ENCODE measurements around the gene TRIM4.
"Not testable (repeated sequence)": the region's sequence is repeated elsewhere in the genome, so short reads cannot be mapped to it uniquely, and the experiment has no call there.

The TRIM4 gene

GRCh38 chr7:99919814-99920112, 433 bp upstream of the TRIM4 start:
- no peak for DNase-seq (ENCODE audit: low read depth)

GRCh38 chr7:99910976-99911375, 8.4 kb downstream of the TRIM4 start:
- no peak for DNase-seq (ENCODE audit: low read depth)

- DNase-seq (ENCODE audit: low read depth): no peak
Observed at GRCh38 chr7:99901581-99901980, 17.7 kb downstream of the TRIM4 start.

- no peak for DNase-seq (ENCODE audit: low read depth)
Observed at GRCh38 chr7:99899830-99900519, 19.4 kb downstream of the TRIM4 start.

- no peak for DNase-seq (ENCODE audit: low read depth)
Observed at GRCh38 chr7:99898836-99899235, 20.5 kb downstream of the TRIM4 start.

- no peak for DNase-seq (ENCODE audit: low read depth)
Observed at GRCh38 chr7:99898023-99898357, 21.3 kb downstream of the TRIM4 start.

- no peak for DNase-seq (ENCODE audit: low read depth)
Observed at GRCh38 chr7:99897322-99898022, 21.9 kb downstream of the TRIM4 start.

- DNase-seq (ENCODE audit: low read depth): no peak
Observed at GRCh38 chr7:99894738-99895137, 24.6 kb downstream of the TRIM4 start.

- DNase-seq (ENCODE audit: low read depth): no peak
Observed at GRCh38 chr7:99893280-99893679, 26.1 kb downstream of the TRIM4 start.

GRCh38 chr7:99890348-99890747, 29.0 kb downstream of the TRIM4 start:
- not testable (repeated sequence) for DNase-seq (ENCODE audit: low read depth)

- not testable (repeated sequence) for DNase-seq (ENCODE audit: low read depth)
Observed at GRCh38 chr7:99888366-99888765, 31.0 kb downstream of the TRIM4 start.

GRCh38 chr7:99881370-99881769, 38.0 kb downstream of the TRIM4 start:
- no peak for DNase-seq (ENCODE audit: low read depth)

GRCh38 chr7:99876933-99877332, 42.4 kb downstream of the TRIM4 start, which contains the start of gene OR2AE1:
Gene OR2AE1 (minus strand): TSS chr7:99877033. CDS start chr7:99877033, 0 bp downstream.
- no peak for DNase-seq (ENCODE audit: low read depth)

GRCh38 chr7:99876491-99876890, 42.8 kb downstream of the TRIM4 start:
- no peak for DNase-seq (ENCODE audit: low read depth)

- no peak for DNase-seq (ENCODE audit: low read depth)
Observed at GRCh38 chr7:99868246-99868645, 51.1 kb downstream of the TRIM4 start.

- not testable (repeated sequence) for DNase-seq (ENCODE audit: low read depth)
Observed at GRCh38 chr7:99867477-99867876, 51.9 kb downstream of the TRIM4 start.

- DNase-seq (ENCODE audit: low read depth): no peak
Observed at GRCh38 chr7:99863847-99864440, 55.4 kb downstream of the TRIM4 start.

- DNase-seq (ENCODE audit: low read depth): peak; percentile 19
Observed at GRCh38 chr7:99860281-99861127, 58.8 kb downstream of the TRIM4 start.

GRCh38 chr7:99855236-99855635, 64.1 kb downstream of the TRIM4 start:
- no peak for DNase-seq (ENCODE audit: low read depth)

- no peak for DNase-seq (ENCODE audit: low read depth)
Observed at GRCh38 chr7:99848420-99849216, 70.7 kb downstream of the TRIM4 start.

GRCh38 chr7:99844328-99844727, 75.0 kb downstream of the TRIM4 start:
- no peak for DNase-seq (ENCODE audit: low read depth)

- DNase-seq (ENCODE audit: low read depth): no peak
Observed at GRCh38 chr7:99843808-99844207, 75.5 kb downstream of the TRIM4 start.
